Esophagus mucosa (tissue), 1 donor: ENCODE measurements around the gene PIK3R6. TPM values are rescaled to one million over a fixed set of nuclear protein-coding genes. Genes with fewer than 3 reads are reported as not detected.
A peak's percentile ranks its signal among the peaks of the same experiment; 100 is the strongest.

Experiments used
- ATAC-seq: fragments of 200-7000 bp; cut with Tn5 transposase; one replicate; pipeline ENCODE4 v1.9.1; 2020
- total RNA-seq: library from RNA; stranded (reverse); gene quantifications from one replicate; pipeline ENCODE4 v1.2.4, GENCODE V29; 2023
- donor health status: DM: yes; HTN: yes; CAD: no.

The PIK3R6 gene
- total RNA-seq, 1 donor from 2014 or later, result 0.16 TPM

- no peak for ATAC-seq
These were observed 74.8 kb downstream of the PIK3R6 start for GRCh38 chr17:8792646-8793045.

GRCh38 chr17:8791910-8792270 is 75.6 kb downstream of the PIK3R6 start:
- peak; percentile 71 for ATAC-seq

GRCh38 chr17:8791248-8791909 is 76.1 kb downstream of the PIK3R6 start:
- ATAC-seq, result no peak

- no peak for ATAC-seq
These were observed 77.7 kb downstream of the PIK3R6 start for GRCh38 chr17:8789743-8790142.

- no peak for ATAC-seq
These were observed 78.5 kb downstream of the PIK3R6 start for GRCh38 chr17:8788998-8789397.

GRCh38 chr17:8785547-8786413 is 81.7 kb downstream of the PIK3R6 start:
- ATAC-seq, result peak; percentile 85

GRCh38 chr17:8782176-8782575 is 85.3 kb downstream of the PIK3R6 start:
- ATAC-seq, result no peak

GRCh38 chr17:8781776-8782175 is 85.7 kb downstream of the PIK3R6 start:
- ATAC-seq, result no peak

- no peak for ATAC-seq
These were observed 90.6 kb downstream of the PIK3R6 start for GRCh38 chr17:8776881-8777280.

GRCh38 chr17:8776248-8776647 is 91.2 kb downstream of the PIK3R6 start:
- no peak for ATAC-seq

- ATAC-seq, result no peak
These were observed 100.7 kb downstream of the PIK3R6 start for GRCh38 chr17:8766731-8767130.

- ATAC-seq, result no peak
These were observed 105.5 kb downstream of the PIK3R6 start for GRCh38 chr17:8762012-8762411.

- ATAC-seq, result no peak
These were observed 109.3 kb downstream of the PIK3R6 start, which contains the start of gene SPDYE4 for GRCh38 chr17:8758137-8758596. Gene SPDYE4, minus strand, starts transcription at chr17:8758546. Its CDS starts 164 bp downstream, at chr17:8758382.

- ATAC-seq, result no peak
These were observed 110.3 kb downstream of the PIK3R6 start for GRCh38 chr17:8757189-8757588.

GRCh38 chr17:8755590-8756255 is 111.8 kb downstream of the PIK3R6 start:
- no peak for ATAC-seq

- ATAC-seq, result no peak
These were observed 112.6 kb downstream of the PIK3R6 start for GRCh38 chr17:8754890-8755289.

GRCh38 chr17:8753976-8754440 is 113.5 kb downstream of the PIK3R6 start:
- ATAC-seq, result no peak

- ATAC-seq, result no peak
These were observed 114.1 kb downstream of the PIK3R6 start for GRCh38 chr17:8753136-8753975.
